NCI-H446 treated with DMSO at 0.1 percent for 48 hours (cell line): ENCODE data around the gene ERBB2.
"Not testable (repeated sequence)": the region's sequence is repeated elsewhere in the genome, so short reads cannot be mapped to it uniquely, and the experiment has no call there.

Source experiments
- DNase-seq: peaks from one replicate; lab custom pipeline; 2025; lab: John Stamatoyannopoulos, UW

ERBB2 gene

GRCh38 chr17:39678340-39679116 lies 21.3 kb upstream of the ERBB2 start:
- no peak for DNase-seq

- no peak for DNase-seq
Observed at GRCh38 chr17:39679521-39680192, 20.2 kb upstream of the ERBB2 start.

DNA sequence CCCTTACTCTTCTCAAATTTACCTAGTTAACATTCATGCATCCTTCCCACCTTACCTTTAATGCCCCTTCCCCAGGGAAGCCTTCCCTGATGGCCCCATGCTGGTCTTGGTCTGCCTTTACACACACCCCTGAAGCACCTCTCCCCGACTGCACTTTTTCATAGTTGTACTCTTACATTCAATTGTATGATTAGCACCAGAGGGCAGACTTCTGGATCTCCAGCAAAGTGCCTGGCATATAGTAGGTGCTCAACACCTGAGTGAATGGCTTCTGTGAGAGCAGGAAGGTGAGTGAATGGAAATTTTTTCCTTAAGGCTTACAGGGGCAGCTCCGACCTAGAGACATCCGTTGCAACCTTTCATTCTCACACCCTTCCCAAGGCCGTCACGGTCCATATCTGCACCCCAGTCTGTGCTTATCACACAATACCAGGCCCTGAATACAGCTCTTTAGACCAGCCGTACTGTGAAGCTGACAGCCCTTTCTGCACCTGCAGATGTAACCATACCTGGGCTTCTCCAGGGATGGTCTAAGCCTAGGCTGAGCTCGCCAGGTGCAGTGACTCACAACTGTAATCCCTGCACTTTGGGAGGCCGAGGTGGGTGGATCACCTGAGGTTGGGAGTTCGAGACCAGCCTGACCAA lies 16.4 kb upstream of the ERBB2 start:
- no peak for DNase-seq

DNA sequence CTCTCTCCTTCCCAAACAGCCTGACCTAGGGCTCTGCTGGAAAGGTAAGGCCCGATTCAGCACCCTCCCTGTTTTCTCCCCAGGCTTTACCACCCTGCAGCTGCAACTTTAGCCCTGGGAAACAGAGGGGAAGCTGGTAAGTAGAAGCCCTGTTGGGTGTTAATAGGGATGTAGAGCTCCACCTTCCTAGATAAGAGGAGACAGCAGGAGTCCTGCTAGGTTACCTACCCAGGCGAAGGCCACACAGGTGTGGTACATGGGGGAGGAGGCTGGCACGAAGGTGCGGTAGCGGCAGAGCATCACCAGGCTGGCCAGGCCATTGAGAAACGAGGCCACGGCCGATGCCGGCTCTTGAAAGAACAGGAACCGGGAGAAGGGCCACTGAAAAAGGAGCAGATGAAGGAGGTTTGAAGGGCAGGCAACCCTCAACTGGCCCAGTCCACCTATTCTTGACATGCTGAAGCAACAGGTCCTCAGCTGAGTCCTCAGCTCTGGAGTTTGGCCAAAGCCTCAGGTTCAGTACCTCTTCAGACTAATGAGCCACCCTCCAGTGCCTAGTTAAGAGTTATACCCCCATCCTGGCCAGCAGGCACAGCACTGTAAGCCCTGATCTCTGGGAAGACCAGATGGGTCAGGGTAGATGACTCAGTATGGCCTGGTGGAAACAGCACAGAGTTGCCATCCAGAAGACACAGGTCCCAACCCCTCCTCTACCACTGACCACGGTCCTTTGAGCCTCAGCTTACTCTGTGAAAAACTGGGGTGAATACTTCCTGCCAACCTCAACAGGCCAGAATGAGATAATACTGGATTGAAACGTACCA lies 15.3 kb upstream of the ERBB2 start:
- DNase-seq: no peak

DNA sequence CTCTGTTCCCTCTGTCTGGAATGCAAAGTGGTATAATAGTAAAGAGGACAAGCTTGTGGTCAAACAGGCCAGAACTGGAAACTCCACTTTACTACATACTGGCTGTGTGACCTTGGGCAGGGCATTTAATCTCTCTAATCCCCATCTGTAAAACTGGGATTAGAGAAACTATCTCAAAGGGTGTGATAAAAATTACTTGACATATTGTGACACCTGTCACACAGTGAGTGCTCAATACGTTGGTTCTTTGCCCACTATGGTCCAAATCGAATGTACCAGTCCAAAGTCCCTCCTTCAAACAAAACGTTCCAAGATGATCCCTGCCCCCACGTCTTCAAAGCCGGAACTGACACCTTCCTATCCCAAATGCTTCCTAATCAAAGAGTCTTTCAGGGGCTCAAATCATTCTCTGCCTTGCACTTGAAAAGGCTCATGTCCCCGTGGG lies 12.7 kb upstream of the ERBB2 start:
- no peak for DNase-seq

- peak; percentile 85 for DNase-seq
Observed at GRCh38 chr17:39687546-39688474, 12.1 kb upstream of the ERBB2 start, which contains the start of gene PGAP3. Gene PGAP3 (minus strand): TSS chr17:39688057. CDS start chr17:39688014, 43 bp downstream.

DNA sequence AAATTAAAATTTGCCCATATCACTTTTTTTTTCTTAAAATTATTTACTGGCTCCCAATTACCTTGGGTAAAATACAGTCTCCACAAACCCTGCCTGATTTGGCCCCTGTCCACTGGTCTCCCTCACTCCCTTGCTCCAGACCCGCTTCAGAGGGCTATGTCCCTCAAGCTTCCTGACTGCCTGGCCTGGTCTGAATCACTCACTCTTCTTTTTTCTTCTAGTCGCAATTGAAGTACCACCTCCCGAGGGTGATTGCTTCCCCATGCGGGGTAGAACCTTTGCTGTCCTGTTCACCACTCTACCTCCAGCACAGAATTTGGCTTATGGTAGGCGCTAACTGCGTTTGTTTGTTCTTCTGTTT lies 11.4 kb upstream of the ERBB2 start:
- no peak for DNase-seq

GRCh38 chr17:39688945-39689344 lies 10.9 kb upstream of the ERBB2 start:
- DNase-seq: no peak

GRCh38 chr17:39694593-39694992 lies 5.3 kb upstream of the ERBB2 start:
- DNase-seq: no peak

- DNase-seq: no peak
Observed at GRCh38 chr17:39695089-39695474, 4.8 kb upstream of the ERBB2 start.

DNA sequence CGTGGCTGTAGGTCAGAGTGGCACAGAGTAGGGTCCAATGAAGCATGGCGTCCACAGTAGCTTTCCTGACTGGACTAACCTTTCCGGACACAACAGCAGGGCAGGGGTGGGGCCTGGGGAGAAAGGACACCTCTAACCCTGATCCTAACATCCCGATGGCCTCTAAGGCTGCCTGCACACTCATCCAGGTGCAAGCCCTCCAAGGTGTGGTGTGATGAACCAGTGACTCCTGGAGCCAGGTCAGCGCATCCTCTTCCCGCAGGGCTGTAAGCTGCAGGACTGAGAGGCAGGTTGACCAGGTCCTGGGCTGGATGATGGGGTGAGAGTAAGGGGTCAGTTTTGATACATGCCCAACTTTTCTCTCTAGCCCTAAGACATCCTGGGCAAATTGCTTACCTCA lies 3.1 kb upstream of the ERBB2 start:
- DNase-seq: no peak

DNA sequence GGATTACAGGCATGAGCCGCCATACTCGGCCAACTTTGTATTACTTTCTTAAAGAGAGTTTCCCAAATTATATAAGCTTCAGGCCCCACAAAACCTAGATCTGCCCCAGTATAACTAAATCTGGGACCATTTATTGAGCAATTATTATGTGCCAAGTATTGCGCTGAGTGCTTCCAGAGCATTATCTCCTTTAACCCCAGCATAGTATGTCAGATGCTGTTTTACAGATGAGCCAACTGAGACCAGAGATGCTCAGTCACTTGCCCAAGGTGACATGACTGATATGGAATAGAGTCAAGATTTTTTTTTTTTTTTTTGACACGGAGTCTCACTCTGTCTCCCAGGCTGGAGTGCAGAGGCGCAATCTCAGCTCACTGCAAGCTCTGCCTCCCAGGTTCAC lies 1.9 kb upstream of the ERBB2 start:
- DNase-seq: no peak

GRCh38 chr17:39699157-39699817 lies 577 bp upstream of the ERBB2 start:
- not testable (repeated sequence) for DNase-seq

DNA sequence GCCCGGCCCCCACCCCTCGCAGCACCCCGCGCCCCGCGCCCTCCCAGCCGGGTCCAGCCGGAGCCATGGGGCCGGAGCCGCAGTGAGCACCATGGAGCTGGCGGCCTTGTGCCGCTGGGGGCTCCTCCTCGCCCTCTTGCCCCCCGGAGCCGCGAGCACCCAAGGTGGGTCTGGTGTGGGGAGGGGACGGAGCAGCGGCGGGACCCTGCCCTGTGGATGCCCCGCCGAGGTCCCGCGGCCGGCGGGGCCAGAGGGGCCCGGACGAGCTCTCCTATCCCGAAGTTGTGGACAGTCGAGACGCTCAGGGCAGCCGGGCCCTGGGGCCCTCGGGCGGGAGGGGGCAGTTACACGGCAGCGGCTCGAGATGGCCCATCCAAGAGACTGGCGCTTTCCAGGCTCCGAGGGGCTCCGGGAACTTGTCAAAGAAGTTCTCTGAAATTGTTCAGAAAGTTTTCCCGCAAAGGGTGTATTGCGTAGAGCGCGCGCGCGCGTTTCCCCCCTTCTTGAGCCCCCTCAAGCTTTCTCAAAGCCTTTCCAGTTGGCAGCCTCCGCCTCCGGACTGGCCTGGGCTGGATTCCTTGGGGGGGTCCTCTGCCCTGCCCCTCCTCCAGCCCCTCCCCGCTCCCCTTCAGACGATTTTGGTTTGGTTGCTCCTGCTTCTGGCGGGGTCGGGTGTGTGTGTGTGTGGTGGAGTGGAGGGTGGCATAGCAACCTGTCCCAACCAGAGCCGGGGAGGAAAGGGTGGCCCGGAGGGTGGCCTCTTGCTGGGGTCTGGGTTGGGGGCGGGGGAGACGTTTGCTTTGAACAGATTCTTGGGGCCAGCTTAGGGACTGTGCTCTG lies 504 bp downstream of the ERBB2 start:
- DNase-seq: no peak

DNA sequence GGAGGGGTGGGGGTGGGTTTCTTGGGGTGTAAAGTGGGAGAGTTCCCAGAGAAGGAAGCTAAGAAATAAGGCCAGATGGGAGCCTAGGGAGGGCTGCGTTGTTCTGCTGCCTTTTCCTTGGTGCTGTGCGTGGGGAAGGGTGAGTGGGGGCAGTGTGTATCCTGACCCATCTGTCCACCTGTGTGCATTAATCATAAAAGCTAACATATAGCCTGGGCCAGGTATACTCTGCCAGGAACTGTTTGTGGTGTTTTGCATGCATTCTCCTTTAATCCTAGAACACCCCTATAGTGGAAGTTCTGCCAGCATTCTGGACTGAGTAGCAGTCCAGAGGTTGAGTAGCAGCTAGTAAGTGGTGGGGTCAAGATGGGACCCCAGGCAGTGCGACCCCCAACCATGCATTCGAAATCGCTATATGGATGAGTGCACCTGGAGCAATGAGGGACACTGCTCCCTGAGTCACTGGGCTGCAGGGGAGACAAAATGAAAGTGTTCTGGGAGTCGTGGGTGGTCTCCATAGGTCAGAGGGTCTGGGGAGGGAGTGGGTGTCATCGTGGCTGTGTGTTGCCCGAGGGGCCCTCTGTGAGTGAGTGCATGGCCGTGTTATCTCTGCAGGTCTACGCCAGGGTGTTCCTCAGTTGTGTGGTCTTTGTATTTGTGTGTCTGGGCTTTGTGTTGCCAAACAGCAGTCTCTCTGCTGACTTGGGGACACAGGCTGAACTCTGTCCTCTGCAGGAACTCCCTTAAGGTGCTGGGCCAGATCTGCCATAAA lies 1.3 kb downstream of the ERBB2 start:
- DNase-seq: no peak

DNA sequence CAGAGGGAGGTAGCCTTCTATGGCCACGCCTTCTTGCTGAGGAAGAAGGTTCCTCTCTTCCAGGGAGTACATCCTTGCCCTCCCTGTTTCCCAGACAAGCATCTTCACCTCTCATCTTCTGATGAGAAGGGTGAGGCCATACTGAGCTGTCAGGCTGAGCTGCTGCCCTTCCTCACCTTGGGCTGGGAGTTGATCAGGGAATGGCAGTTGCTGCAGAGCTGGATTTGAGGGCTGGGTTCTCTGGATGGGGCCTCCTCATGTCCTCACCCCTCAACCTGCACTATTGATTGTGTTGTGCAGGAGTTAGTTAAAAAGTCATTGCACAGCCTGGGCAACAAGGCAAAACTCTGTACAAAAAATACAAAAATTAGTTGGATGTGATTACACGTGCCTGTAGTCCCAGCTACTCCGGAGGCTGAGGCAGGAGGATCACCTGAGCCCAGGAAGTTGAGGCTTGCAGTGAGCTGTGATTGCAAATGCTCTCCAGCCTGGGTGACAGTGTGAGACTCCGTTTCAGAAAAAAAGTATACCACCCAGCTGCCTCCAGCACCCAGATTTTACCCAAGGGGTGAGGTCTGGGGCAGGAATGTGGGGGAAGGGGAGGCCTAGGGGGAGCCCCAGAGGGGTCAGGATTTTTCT lies 2.0 kb downstream of the ERBB2 start:
- no peak for DNase-seq

GRCh38 chr17:39702901-39703893 lies 3.3 kb downstream of the ERBB2 start:
- DNase-seq: no peak
